K562 (cell line): ENCODE results near the gene AQP5.

Experiments used
- HDAC6 ChIP-seq: IDR thresholded peaks from 2 replicates; pipeline ENCODE4 v1.6.1; 2012; ENCODE audit warnings: low read depth, mild to moderate bottlenecking, control low read depth, inconsistent platforms, low read length, moderate library complexity
- HNRNPK ChIP-seq: fragments of 200-400 bp; formaldehyde crosslinking; IDR thresholded peaks from one replicate; pipeline ENCODE4 v1.6.1; 2018; ENCODE audit warnings: mild to moderate bottlenecking, low read depth, low read length; ENCODE audit not compliant: poor library complexity, severe bottlenecking
- KLF6 ChIP-seq: fragments of 250-450 bp; sonication (Bioruptor Pico); IDR thresholded peaks from 2 replicates; pipeline ENCODE4 v1.4.0; 2020; ENCODE audit warnings: mild to moderate bottlenecking, moderate library complexity, borderline replicate concordance
- MCM7 ChIP-seq, 2 experiments: fragments of 450-650 bp; IDR thresholded peaks; 2 replicates each; pipeline ENCODE4 v1.6.1; 2016 to 2018
- MTA1 ChIP-seq: fragments of 450-650 bp; IDR thresholded peaks from 2 replicates; pipeline ENCODE4 v1.6.1; 2017; ENCODE audit warnings: borderline replicate concordance
- POLR2A ChIP-seq: fragments of 450-650 bp; conservative IDR thresholded peaks from 2 replicates; pipeline ENCODE4 v1.6.1; 2016
- RBM22 ChIP-seq: fragments of 200-400 bp; formaldehyde crosslinking; IDR thresholded peaks from 2 replicates; pipeline ENCODE4 v1.6.1; 2018; ENCODE audit warnings: low read length, low read depth; ENCODE audit not compliant: poor library complexity, severe bottlenecking
- SMARCB1 ChIP-seq: IDR thresholded peaks from 2 replicates; pipeline ENCODE4 v1.6.1; 2011; ENCODE audit warnings: improper control_type of control experiment, low read depth; ENCODE audit not compliant: insufficient read length
- TSHZ1 ChIP-seq: fragments of 250-450 bp; sonication (Bioruptor Pico); IDR thresholded peaks from 2 replicates; pipeline ENCODE4 v1.4.0; 2020; ENCODE audit warnings: mild to moderate bottlenecking, moderate library complexity
- ZC3H4 ChIP-seq: sonication (generic); formaldehyde crosslinking; IDR thresholded peaks from 2 replicates; pipeline ENCODE4 v1.9.0; 2021; ENCODE audit warnings: missing genetic modification reagents, borderline replicate concordance
- ZNF239 ChIP-seq: fragments of 250-450 bp; sonication (Bioruptor Pico); IDR thresholded peaks from 2 replicates; pipeline ENCODE4 v1.4.0; 2020; ENCODE audit warnings: mild to moderate bottlenecking
- TF ChIP-seq, protein P1 (sequence below), 3 experiments: IDR thresholded peaks in 2 of 3; conservative IDR thresholded peaks in 1 of 3; 2 replicates each; pipeline ENCODE4 v1.5.1; 2011 to 2012; ENCODE audit warnings: low read length in 3 of 3, mild to moderate bottlenecking in 3 of 3, control low read depth in 2 of 3, improper control_type of control experiment in 1 of 3, inconsistent platforms in 1 of 3, low read depth in 1 of 3, mixed read lengths in 1 of 3, moderate library complexity in 1 of 3; ENCODE audit not compliant: insufficient read depth in 2 of 3
- TF ChIP-seq, protein P2 (sequence below): IDR thresholded peaks from 3 replicates; pipeline ENCODE4 v1.6.1; 2011; ENCODE audit warnings: borderline replicate concordance, mild to moderate bottlenecking; ENCODE audit not compliant: insufficient read length, insufficient read depth
- TF ChIP-seq, protein P3 (sequence below): fragments of 450-650 bp; IDR thresholded peaks from 2 replicates; pipeline ENCODE4 v1.6.1; 2016; ENCODE audit warnings: low read depth

- TF ChIP-seq TSHZ1 (CRISPR knock-in tag) (no peak), MTA1 (no peak), MCM7 (IDR thresholded peaks at IDR 0.05) (no peak), HNRNPK (no peak), RBM22 (no peak), KLF6 (CRISPR knock-in tag) (no peak), SMARCB1 (no peak), ZC3H4 (no peak), ZNF239 (CRISPR knock-in tag) (no peak), POLR2A (no peak), HDAC6 (no peak)
- TF ChIP-seq, protein P1, sequence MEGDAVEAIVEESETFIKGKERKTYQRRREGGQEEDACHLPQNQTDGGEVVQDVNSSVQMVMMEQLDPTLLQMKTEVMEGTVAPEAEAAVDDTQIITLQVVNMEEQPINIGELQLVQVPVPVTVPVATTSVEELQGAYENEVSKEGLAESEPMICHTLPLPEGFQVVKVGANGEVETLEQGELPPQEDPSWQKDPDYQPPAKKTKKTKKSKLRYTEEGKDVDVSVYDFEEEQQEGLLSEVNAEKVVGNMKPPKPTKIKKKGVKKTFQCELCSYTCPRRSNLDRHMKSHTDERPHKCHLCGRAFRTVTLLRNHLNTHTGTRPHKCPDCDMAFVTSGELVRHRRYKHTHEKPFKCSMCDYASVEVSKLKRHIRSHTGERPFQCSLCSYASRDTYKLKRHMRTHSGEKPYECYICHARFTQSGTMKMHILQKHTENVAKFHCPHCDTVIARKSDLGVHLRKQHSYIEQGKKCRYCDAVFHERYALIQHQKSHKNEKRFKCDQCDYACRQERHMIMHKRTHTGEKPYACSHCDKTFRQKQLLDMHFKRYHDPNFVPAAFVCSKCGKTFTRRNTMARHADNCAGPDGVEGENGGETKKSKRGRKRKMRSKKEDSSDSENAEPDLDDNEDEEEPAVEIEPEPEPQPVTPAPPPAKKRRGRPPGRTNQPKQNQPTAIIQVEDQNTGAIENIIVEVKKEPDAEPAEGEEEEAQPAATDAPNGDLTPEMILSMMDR (IDR thresholded peaks at IDR 0.05 in 2 of 3, conservative IDR thresholded peaks at IDR 0.05 in 1 of 3; ENCODE audit: insufficient read depth in 2 of 3, low read depth in 1 of 3, low read length in 3 of 3), result no peak
- TF ChIP-seq, protein P2, sequence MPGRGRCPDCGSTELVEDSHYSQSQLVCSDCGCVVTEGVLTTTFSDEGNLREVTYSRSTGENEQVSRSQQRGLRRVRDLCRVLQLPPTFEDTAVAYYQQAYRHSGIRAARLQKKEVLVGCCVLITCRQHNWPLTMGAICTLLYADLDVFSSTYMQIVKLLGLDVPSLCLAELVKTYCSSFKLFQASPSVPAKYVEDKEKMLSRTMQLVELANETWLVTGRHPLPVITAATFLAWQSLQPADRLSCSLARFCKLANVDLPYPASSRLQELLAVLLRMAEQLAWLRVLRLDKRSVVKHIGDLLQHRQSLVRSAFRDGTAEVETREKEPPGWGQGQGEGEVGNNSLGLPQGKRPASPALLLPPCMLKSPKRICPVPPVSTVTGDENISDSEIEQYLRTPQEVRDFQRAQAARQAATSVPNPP, result no peak
- TF ChIP-seq, protein P3, sequence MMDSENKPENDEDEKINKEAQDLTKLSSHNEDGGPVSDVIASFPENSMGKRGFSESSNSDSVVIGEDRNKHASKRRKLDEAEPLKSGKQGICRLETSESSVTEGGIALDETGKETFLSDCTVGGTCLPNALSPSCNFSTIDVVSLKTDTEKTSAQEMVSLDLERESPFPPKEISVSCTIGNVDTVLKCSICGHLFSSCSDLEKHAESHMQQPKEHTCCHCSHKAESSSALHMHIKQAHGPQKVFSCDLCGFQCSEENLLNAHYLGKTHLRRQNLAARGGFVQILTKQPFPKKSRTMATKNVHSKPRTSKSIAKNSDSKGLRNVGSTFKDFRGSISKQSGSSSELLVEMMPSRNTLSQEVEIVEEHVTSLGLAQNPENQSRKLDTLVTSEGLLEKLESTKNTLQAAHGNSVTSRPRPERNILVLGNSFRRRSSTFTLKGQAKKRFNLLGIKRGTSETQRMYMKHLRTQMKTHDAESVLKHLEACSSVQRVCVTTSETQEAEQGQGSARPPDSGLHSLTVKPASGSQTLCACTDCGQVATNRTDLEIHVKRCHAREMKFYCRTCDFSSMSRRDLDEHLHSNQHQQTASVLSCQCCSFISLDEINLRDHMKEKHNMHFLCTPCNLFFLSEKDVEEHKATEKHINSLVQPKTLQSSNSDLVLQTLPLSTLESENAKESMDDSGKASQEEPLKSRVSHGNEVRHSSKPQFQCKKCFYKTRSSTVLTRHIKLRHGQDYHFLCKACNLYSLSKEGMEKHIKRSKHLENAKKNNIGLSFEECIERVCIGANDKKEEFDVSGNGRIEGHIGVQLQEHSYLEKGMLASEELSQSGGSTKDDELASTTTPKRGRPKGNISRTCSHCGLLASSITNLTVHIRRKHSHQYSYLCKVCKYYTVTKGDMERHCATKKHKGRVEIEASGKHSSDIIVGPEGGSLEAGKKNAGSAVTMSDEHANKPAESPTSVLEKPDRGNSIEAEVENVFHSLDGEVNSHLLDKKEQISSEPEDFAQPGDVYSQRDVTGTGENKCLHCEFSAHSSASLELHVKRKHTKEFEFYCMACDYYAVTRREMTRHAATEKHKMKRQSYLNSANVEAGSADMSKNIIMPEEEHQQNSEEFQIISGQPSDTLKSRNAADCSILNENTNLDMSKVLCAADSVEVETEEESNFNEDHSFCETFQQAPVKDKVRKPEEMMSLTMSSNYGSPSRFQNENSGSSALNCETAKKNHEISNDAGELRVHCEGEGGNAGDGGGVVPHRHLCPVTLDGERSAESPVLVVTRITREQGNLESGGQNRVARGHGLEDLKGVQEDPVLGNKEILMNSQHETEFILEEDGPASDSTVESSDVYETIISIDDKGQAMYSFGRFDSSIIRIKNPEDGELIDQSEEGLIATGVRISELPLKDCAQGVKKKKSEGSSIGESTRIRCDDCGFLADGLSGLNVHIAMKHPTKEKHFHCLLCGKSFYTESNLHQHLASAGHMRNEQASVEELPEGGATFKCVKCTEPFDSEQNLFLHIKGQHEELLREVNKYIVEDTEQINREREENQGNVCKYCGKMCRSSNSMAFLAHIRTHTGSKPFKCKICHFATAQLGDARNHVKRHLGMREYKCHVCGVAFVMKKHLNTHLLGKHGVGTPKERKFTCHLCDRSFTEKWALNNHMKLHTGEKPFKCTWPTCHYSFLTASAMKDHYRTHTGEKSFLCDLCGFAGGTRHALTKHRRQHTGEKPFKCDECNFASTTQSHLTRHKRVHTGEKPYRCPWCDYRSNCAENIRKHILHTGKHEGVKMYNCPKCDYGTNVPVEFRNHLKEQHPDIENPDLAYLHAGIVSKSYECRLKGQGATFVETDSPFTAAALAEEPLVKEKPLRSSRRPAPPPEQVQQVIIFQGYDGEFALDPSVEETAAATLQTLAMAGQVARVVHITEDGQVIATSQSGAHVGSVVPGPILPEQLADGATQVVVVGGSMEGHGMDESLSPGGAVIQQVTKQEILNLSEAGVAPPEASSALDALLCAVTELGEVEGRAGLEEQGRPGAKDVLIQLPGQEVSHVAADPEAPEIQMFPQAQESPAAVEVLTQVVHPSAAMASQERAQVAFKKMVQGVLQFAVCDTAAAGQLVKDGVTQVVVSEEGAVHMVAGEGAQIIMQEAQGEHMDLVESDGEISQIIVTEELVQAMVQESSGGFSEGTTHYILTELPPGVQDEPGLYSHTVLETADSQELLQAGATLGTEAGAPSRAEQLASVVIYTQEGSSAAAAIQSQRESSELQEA, result no peak
These were observed 17.4 kb downstream of the AQP5 start for GRCh38 chr12:49979016-49979586.
